Measurements from ENCODE around the gene THSD7B.
"Not testable (repeated sequence)": the region's sequence is repeated elsewhere in the genome, so short reads cannot be mapped to it uniquely, and the experiment has no call there.

The THSD7B gene

DNA sequence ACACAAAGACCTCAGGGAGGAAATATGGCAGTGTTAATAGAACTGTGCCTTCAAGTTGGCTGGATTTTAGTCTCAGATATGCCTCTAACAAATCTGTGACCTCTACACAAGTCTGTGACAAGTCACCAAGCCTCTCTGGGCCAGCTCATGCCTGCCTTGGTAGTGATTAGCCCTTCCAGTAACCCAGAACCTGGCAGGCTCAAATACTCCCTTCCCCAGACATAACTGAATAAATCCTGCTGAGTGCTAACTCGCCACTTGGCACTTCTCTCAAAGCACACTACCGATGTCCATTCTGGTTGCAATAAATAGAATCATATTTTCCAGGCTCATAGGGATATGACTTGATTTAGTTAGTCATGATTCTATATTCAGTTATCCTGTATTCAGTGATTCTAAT lies 15.3 kb upstream of the THSD7B start:
- TF ChIP-seq, protein P1, sequence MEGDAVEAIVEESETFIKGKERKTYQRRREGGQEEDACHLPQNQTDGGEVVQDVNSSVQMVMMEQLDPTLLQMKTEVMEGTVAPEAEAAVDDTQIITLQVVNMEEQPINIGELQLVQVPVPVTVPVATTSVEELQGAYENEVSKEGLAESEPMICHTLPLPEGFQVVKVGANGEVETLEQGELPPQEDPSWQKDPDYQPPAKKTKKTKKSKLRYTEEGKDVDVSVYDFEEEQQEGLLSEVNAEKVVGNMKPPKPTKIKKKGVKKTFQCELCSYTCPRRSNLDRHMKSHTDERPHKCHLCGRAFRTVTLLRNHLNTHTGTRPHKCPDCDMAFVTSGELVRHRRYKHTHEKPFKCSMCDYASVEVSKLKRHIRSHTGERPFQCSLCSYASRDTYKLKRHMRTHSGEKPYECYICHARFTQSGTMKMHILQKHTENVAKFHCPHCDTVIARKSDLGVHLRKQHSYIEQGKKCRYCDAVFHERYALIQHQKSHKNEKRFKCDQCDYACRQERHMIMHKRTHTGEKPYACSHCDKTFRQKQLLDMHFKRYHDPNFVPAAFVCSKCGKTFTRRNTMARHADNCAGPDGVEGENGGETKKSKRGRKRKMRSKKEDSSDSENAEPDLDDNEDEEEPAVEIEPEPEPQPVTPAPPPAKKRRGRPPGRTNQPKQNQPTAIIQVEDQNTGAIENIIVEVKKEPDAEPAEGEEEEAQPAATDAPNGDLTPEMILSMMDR (IDR thresholded peaks at IDR 0.05; ENCODE audit: control extremely low read depth, extremely low read depth, low read depth, missing control alignments): no peak
- no peak for DNase-seq (ENCODE audit: extremely low spot score)
- CTCF ChIA-PET: no interaction called here
- POLR2A ChIA-PET: no interaction called here

- TF ChIP-seq, protein P1 (IDR thresholded peaks at IDR 0.05; ENCODE audit: control extremely low read depth, extremely low read depth, low read depth, missing control alignments): no peak
- DNase-seq (ENCODE audit: extremely low spot score): no peak
- POLR2A ChIA-PET: no interaction called here
- CTCF ChIA-PET: no interaction called here
Observed at GRCh38 chr2:136751406-136751805, 13.9 kb upstream of the THSD7B start.

DNA sequence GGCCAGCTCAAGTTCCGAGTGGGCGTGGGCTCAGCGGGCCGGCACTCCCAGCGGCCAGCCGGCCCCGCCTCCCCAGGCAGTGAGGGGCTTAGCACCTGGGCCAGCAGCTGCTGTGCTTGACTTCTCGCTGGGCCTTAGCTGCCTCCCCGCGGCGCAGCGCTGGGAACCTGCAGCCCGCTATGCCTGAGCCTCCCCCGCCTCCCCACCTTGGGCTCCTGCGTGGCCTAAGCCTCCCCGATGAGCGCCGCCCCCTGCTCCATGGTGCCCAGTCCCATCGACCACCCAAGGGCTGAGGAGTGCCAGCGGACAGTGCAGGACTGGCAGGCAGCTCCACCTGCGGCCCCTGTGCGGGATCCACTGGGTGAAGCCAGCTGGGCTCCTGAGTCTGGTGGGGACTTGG lies 6.8 kb upstream of the THSD7B start:
- CTCF ChIA-PET; POLR2A ChIA-PET; DNase-seq (ENCODE audit: extremely low spot score): not testable (repeated sequence)

DNA sequence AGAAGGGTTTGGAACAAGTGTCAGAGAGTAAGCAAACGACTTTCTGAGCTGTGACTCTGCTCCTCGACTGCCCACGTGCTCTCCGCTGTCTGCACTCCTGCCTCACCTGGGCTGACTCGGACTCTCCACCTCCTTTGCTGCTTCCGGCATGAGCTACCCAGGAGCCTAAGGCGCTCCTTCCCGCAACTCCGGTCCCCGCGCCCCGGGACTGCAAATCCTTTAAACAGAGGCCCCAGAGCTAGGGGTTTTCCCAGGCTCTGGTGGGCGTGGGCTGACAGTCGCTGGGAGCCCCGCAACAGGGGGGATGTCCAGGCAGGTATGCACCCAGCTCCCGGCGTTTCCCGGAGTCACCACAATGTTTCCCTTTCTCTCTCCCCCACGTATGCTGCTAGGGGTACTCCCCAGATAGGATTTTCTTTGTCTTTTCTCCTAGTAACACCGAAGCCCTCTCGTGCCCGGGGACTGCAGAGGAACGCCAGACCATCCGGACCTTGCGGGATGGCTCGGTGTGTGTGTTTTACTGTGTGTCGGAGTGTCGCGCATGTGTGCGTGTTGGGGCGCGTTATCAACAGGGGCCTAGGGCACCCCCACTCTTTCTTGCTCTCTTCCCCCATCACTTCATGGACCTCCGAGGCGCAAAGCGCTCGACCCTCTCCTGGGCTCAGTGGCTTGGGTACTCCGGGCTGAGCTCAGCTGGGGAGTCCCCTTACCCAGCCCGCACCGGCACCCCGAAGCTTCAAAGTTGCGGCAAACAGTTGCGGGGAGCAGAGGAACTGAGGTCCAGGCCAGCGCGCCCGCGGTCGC lies 691 bp upstream of the THSD7B start:
- TF ChIP-seq, protein P1 (IDR thresholded peaks at IDR 0.05; ENCODE audit: control extremely low read depth, extremely low read depth, low read depth, missing control alignments): no peak
- CTCF ChIA-PET: no interaction called here
- POLR2A ChIA-PET: no interaction called here
- peak; percentile 13 for DNase-seq (ENCODE audit: extremely low spot score)

DNA sequence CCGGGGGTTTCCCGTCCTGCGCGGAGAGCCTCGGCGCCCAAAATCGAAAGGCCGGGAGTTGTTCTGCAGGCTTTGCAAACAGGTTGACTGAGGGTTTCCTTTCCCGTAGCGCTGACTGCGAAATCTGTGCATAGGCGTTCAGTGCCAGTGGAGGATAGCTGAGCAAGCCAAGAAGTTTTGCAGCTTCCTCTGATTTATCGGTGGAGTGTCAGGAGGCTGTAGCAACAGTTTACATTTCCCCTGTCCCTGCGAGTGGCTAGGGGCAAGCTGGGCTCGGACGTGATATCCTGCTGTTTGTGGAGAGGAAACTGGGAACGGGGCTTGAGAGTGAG lies 694 bp downstream of the THSD7B start:
- TF ChIP-seq, protein P1 (IDR thresholded peaks at IDR 0.05; ENCODE audit: control extremely low read depth, extremely low read depth, low read depth, missing control alignments): no peak
- POLR2A ChIA-PET: no interaction called here
- DNase-seq (ENCODE audit: extremely low spot score): peak; percentile 19
- CTCF ChIA-PET: interaction anchor here (0.8 to 1.5 kb wide), 3 partner anchors 10 to 21 kb away, joined by 3 to 4 read pairs (median 3); no protein-coding TSS in a partner anchor

GRCh38 chr2:136767030-136767429 lies 1.7 kb downstream of the THSD7B start:
- TF ChIP-seq, protein P1 (IDR thresholded peaks at IDR 0.05; ENCODE audit: control extremely low read depth, extremely low read depth, low read depth, missing control alignments): no peak
- POLR2A ChIA-PET: no interaction called here
- no peak for DNase-seq (ENCODE audit: extremely low spot score)
- CTCF ChIA-PET: interaction anchor here (0.8 to 1.5 kb wide), 2 partner anchors 10 to 11 kb away, joined by 3 read pairs; no protein-coding TSS in a partner anchor

DNA sequence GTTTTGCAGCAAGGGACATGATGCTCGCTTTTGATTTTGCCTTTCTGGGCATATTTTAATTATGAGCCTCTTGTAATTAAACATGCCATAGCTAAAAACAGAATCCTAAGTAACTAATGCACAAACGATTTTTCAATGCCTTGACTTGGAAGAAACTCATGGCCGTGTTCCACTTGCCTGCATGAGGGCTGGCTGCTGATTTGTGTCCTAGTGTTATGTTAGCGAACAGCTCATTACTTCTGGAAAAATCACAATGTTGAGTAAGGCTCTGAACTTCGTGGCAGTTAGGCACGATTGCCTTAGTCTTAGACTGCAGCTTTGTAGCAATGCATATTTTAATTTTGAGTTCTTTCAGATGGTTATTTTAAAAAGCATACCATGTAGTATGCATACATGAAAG lies 4.5 kb downstream of the THSD7B start:
- ChIA-PET CTCF (no interaction called here), POLR2A (no interaction called here)
- DNase-seq (ENCODE audit: extremely low spot score): no peak

More for the DNA sequence above, 4.5 kb downstream of the THSD7B start:
- TF ChIP-seq, protein P1 (IDR thresholded peaks at IDR 0.05; ENCODE audit: control extremely low read depth, extremely low read depth, low read depth, missing control alignments): no peak

Measured in GM10248 (cell line).